Measurements from ENCODE around the gene MTURN.

Gene MTURN

GRCh38 chr7:30117896-30118295, 16.9 kb upstream of the MTURN start:
- H2AFZ ChIP-seq (ENCODE audit: low read depth, low read length) = no peak overlapping the region
- no peak overlapping the region for H4K91ac ChIP-seq (ENCODE audit: low read length)
- H3K4me3 ChIP-seq (ENCODE audit: insufficient read depth in 1 of 2, low read depth in 1 of 2, low read length in 2 of 2) = no peak overlapping the region
- no peak overlapping the region for H2BK15ac ChIP-seq (ENCODE audit: low read depth, poor library complexity, severe bottlenecking)
- H3K23ac ChIP-seq (ENCODE audit: low read length in 2 of 2) = no peak overlapping the region
- H3K79me1 ChIP-seq (replicated peaks; ENCODE audit: low read length, poor library complexity, severe bottlenecking) = no peaks in the 10 kb centered on the region
- H3K9me3 ChIP-seq (ENCODE audit: control insufficient read depth, low read length) = peaks cover 7% of the 10 kb centered on the region
- H3K4ac ChIP-seq (ENCODE audit: low read depth in 1 of 2, low read length in 2 of 2) = no peak overlapping the region
- 75% methylated on average over 4 of the region's 4 CpGs for WGBS
- DNase-seq = no peak
- H2BK5ac ChIP-seq (ENCODE audit: low read depth, low read length, poor library complexity, severe bottlenecking) = no peak overlapping the region
- H3K4me1 ChIP-seq (ENCODE audit: control insufficient read depth, insufficient read depth, low read depth, low read length) = peaks cover 2% of the 10 kb centered on the region
- H3K36me3 ChIP-seq (ENCODE audit: control insufficient read depth in 1 of 2, insufficient read depth in 2 of 2, low read depth in 1 of 2, low read length in 2 of 2) = no peaks in the 10 kb centered on the region
- no peak overlapping the region for H3K27ac ChIP-seq (ENCODE audit: low read length, poor library complexity, severe bottlenecking)
- no peaks in the 10 kb centered on the region for H3K27me3 ChIP-seq (ENCODE audit: control insufficient read depth in 1 of 2, insufficient read depth in 1 of 2, low read length in 2 of 2)
- H2AK5ac ChIP-seq (ENCODE audit: low read length, severe bottlenecking) = no peak overlapping the region
- no peak overlapping the region for H2BK120ac ChIP-seq (ENCODE audit: low read depth, low read length)
- H2BK12ac ChIP-seq (ENCODE audit: low read length in 2 of 2) = no peak overlapping the region
- H4K8ac ChIP-seq (ENCODE audit: low read length) = no peak overlapping the region
- no peak overlapping the region for H3K18ac ChIP-seq (ENCODE audit: low read depth in 1 of 2, low read length in 2 of 2)
- H3K14ac ChIP-seq (ENCODE audit: low read length in 2 of 2) = no peak overlapping the region
- H3K4me2 ChIP-seq (ENCODE audit: low read length, poor library complexity, severe bottlenecking) = no peak overlapping the region
- peak overlapping the region; percentile 2 for H3K9ac ChIP-seq (ENCODE audit: low read length)

DNA sequence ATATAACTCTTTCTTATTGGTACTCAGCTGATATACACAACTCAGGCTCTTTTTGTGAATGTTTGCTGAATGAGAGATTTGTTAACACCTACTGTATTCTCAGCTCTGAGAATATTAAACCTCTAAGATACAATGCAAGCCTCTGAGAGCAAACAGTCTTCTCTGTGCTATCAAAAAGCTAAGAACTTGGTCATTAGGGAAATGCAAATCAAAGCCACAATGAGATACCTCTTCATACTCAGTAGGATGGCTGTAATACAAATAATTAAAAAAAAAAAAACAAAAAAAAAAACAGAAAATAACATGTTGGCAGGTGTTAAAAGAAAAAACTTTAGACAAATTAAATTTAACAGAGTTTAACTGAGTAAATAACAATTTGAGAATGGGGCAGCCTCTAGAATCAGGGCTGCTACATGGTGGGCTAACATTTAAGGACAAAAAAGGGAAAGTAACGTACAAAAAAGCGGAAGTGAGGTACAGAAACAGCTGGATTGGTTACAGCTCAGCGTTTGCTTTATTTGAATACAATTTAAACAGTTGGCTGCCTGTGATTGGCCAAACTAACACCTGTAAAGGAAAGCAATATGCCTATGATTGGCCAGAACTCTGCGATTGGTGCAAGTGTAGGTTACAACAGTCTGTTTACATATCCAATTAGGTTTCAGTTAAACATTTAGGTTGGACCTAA, 14.8 kb upstream of the MTURN start:
- H3K4me2 ChIP-seq (ENCODE audit: low read length, poor library complexity, severe bottlenecking) = no peak overlapping the region
- WGBS = 93% methylated on average over 4 of the region's 4 CpGs
- no peak overlapping the region for H2BK12ac ChIP-seq (ENCODE audit: low read length in 2 of 2)
- no peaks in the 10 kb centered on the region for H3K27me3 ChIP-seq (ENCODE audit: control insufficient read depth in 1 of 2, insufficient read depth in 1 of 2, low read length in 2 of 2)
- no peak overlapping the region for H3K14ac ChIP-seq (ENCODE audit: low read length in 2 of 2)
- H3K4me3 ChIP-seq (ENCODE audit: insufficient read depth in 1 of 2, low read depth in 1 of 2, low read length in 2 of 2) = no peak overlapping the region
- H3K27ac ChIP-seq (ENCODE audit: low read length, poor library complexity, severe bottlenecking) = no peak overlapping the region
- no peaks in the 10 kb centered on the region for H3K79me1 ChIP-seq (replicated peaks; ENCODE audit: low read length, poor library complexity, severe bottlenecking)
- H3K4me1 ChIP-seq (ENCODE audit: control insufficient read depth, insufficient read depth, low read depth, low read length) = peaks cover 2% of the 10 kb centered on the region
- no peak overlapping the region for H3K23ac ChIP-seq (ENCODE audit: low read length in 2 of 2)
- H2BK15ac ChIP-seq (ENCODE audit: low read depth, poor library complexity, severe bottlenecking) = no peak overlapping the region
- H2AFZ ChIP-seq (ENCODE audit: low read depth, low read length) = no peak overlapping the region
- no peak overlapping the region for H2BK120ac ChIP-seq (ENCODE audit: low read depth, low read length)
- no peak overlapping the region for H3K9ac ChIP-seq (ENCODE audit: low read length)
- H3K4ac ChIP-seq (ENCODE audit: low read depth in 1 of 2, low read length in 2 of 2) = no peak overlapping the region
- H2AK5ac ChIP-seq (ENCODE audit: low read length, severe bottlenecking) = no peak overlapping the region
- no peak for DNase-seq
- no peaks in the 10 kb centered on the region for H3K9me3 ChIP-seq (ENCODE audit: control insufficient read depth, low read length)
- no peak overlapping the region for H3K18ac ChIP-seq (ENCODE audit: low read depth in 1 of 2, low read length in 2 of 2)
- H3K36me3 ChIP-seq (ENCODE audit: control insufficient read depth in 1 of 2, insufficient read depth in 2 of 2, low read depth in 1 of 2, low read length in 2 of 2) = no peaks in the 10 kb centered on the region
- H4K91ac ChIP-seq (ENCODE audit: low read length) = no peak overlapping the region
- no peak overlapping the region for H2BK5ac ChIP-seq (ENCODE audit: low read depth, low read length, poor library complexity, severe bottlenecking)
- no peak overlapping the region for H4K8ac ChIP-seq (ENCODE audit: low read length)

GRCh38 chr7:30133736-30134610, 813 bp upstream of the MTURN start:
- Histone ChIP-seq H3K79me1 (replicated peaks; ENCODE audit: low read length, poor library complexity, severe bottlenecking) (peaks cover 2% of the 10 kb centered on the region), H3K4ac (ENCODE audit: low read depth in 1 of 2, low read length in 2 of 2) (no peak overlapping the region), H3K9ac (ENCODE audit: low read length) (peak overlapping the region; percentile 81), H2BK15ac (ENCODE audit: low read depth, poor library complexity, severe bottlenecking) (no peak overlapping the region), H3K14ac (ENCODE audit: low read length in 2 of 2) (no peak overlapping the region), H3K4me1 (ENCODE audit: control insufficient read depth, insufficient read depth, low read depth, low read length) (peaks cover 6% of the 10 kb centered on the region), H2AFZ (ENCODE audit: low read depth, low read length) (peak overlapping the region; percentile 32), H2AK5ac (ENCODE audit: low read length, severe bottlenecking) (no peak overlapping the region), H3K9me3 (ENCODE audit: control insufficient read depth, low read length) (no peaks in the 10 kb centered on the region), H3K4me2 (ENCODE audit: low read length, poor library complexity, severe bottlenecking) (peak overlapping the region; percentile 61), H3K18ac (ENCODE audit: low read depth in 1 of 2, low read length in 2 of 2) (no peak overlapping the region), H3K27ac (ENCODE audit: low read length, poor library complexity, severe bottlenecking) (no peak overlapping the region), H4K91ac (ENCODE audit: low read length) (no peak overlapping the region), H3K36me3 (ENCODE audit: control insufficient read depth in 1 of 2, insufficient read depth in 2 of 2, low read depth in 1 of 2, low read length in 2 of 2) (peaks cover 0 to 2% of the 10 kb centered on the region in 2 experiments), H2BK12ac (ENCODE audit: low read length in 2 of 2) (no peak overlapping the region), H3K27me3 (ENCODE audit: control insufficient read depth in 1 of 2, insufficient read depth in 1 of 2, low read length in 2 of 2) (peaks cover 0 to 3% of the 10 kb centered on the region in 2 experiments), H3K4me3 (ENCODE audit: insufficient read depth in 1 of 2, low read depth in 1 of 2, low read length in 2 of 2) (peak overlapping the region; percentile 65 to 83), H2BK120ac (ENCODE audit: low read depth, low read length) (no peak overlapping the region), H2BK5ac (ENCODE audit: low read depth, low read length, poor library complexity, severe bottlenecking) (no peak overlapping the region), H4K8ac (ENCODE audit: low read length) (no peak overlapping the region), H3K23ac (ENCODE audit: low read length in 2 of 2) (no peak overlapping the region)
- DNase-seq = no peak
- 41% methylated on average over 12 of the region's 13 CpGs for WGBS

All from mesenchymal stem cell (in vitro differentiated cells and primary cell).